NT2/D1 (cell line): Measurements from ENCODE around the gene CCDC43.
"Not testable (repeated sequence)": the region's sequence is repeated elsewhere in the genome, so short reads cannot be mapped to it uniquely, and the experiment has no call there.

Experiments used
- SUZ12 ChIP-seq: IDR thresholded peaks from 2 replicates; pipeline ENCODE4 v1.6.1; 2011; ENCODE audit not compliant: insufficient read length, insufficient read depth; ENCODE audit errors: extremely low read depth
- YY1 ChIP-seq: IDR thresholded peaks from 2 replicates; pipeline ENCODE4 v1.6.1; 2011; ENCODE audit not compliant: insufficient read length, insufficient read depth
- ZNF274 ChIP-seq: IDR thresholded peaks from 2 replicates; pipeline ENCODE4 v1.6.1; 2011; ENCODE audit warnings: mild to moderate bottlenecking, low read depth, low read length

DNA sequence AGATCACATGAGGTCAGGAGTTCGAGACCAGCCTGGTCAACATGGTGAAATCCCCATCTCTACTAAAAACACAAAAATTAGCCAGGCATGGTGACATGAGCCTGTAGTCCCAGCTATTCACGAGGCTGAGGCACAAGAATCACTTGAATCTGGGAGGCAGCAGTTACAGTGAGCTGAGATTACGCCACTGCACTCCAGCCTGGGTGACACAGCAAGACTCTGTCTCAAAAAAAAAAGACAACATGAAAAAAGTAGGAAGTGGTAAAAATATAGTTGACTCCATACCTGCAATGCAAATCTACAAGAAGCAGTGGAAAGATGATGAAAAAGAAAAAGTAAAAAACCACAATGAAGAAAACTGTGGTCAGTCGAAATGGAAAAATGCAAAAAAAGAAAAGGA lies 6.3 kb downstream of the CCDC43 start:
- not testable (repeated sequence) for TF ChIP-seq ZNF274, YY1, SUZ12
